Fibroblast of skin of right quadriceps (primary cell): Measurements from ENCODE around the gene LOXL4.

Experiments used
- DNase-seq: peaks from one replicate; pipeline ENCODE4 v3.0.0-alpha.2; 2013

The LOXL4 gene

GRCh38 chr10:98267894-98268693 lies at the start of gene LOXL4:
Gene LOXL4 (minus strand): TSS chr10:98268194. CDS start chr10:98263019, 5,175 bp downstream.
- peak; percentile 42 for DNase-seq

DNA sequence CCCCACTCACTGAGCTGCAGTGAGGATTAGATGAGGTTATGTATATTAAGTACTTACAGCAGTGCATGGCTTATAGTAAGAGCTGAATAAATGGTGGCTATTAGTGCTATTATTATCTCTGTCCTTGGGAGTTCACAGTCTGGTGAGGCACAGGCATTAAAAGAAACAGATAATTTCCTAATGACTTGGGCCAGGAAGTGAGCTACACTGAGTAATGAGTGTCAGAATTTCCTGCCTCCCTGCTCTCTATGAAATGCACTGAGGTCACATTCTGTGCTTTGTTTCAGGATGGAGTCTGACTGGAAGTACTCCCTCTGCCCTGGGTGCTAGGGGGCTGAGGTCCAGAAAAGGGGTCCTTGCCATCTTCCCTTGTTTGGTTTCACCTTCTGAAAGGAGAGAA lies 48.7 kb upstream of the LOXL4 start:
- peak; percentile 71 for DNase-seq

DNA sequence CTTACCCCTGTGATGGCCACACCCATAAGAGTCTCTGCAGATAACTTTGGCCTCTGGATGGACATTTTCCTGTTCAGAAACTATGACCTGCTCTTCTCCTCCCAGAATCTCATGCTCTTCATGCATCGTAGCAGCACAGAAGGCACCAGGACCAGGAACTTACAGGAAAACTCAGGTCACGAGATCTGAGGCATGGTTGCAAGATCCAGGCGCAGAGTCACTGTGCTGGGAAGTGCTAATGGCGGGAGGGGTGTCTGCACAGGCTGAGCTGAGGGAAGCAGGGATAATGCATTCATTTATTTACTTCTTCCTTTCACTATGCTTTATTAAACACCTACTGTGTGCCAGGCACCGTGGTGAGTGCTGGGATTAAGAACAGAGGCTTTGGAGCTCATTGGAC lies 48.2 kb upstream of the LOXL4 start:
- no peak for DNase-seq

DNA sequence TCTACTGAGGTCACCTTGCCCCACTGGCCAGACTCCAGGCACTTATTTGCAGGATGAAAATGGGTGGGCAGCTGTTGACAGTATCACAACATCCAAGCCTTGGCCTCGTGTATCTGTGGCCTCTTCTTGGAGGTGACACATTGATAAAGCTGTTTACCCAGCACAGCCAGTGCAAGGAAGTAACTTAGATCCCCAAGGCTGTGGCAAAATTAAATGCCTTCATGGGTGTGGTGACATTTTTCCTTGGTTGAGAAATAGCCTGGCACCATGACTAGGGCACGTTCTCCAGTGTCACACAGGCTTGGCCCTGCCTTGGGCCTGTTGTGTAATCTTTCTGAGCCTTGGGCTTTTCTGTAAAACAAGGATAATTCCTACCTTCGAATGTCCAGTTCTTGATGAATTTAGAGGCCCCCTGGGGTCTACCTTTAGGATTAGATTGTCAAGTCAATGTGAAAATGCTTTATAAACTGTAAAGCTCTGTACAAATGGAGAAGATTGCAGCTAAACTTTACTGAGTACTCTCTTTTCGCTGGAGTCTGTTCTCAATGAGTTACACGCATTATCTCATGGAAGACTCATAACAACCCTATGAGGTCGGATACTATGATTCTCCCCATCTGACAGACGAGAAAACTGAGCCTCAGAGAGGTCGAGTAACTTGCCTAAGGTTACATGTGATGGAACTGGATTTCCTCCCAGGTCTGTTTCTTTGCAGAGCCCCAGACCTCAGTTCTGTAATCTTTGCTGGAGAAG lies 46.7 kb upstream of the LOXL4 start:
- DNase-seq: no peak

DNA sequence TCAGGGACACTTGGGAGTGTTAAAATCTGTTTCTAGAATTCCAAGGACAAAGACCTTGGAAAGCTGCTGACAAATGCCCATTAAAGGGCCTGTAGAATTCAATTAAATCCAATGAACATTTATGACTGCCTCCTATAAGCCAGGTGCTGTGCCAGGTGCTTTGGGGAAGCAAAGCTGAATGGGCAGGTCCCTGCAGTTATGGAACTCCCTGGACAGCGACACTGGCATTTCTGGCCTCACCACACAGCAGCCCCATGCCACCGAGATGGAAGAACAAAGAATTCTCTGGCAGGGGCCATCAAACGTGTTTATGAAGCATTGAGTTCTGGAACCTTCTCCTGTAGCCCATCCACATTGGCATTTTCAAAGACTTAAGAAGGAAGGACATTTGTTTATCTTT lies 45.6 kb upstream of the LOXL4 start:
- no peak for DNase-seq

- DNase-seq: peak; percentile 55
Measured at GRCh38 chr10:98312822-98313221, 44.8 kb upstream of the LOXL4 start.

DNA sequence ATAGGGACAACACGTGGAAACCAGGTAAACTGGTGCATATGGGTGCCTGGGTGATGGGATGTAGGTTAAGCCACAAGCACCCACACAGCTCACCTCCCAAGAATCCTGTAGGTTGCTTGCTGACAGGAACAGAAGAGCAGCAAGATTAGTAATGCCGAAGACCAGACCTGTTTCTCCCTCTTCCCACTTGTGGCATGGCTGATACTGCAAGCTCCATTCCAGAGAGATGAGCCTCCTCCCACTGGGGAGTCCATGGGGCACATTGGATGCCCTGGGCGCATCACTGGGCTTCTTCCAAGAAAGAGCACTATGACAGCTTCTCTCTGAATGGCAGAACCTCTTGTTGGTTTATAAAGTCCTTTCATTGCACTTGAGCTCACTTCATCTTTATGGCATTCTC lies 44.4 kb upstream of the LOXL4 start:
- DNase-seq: no peak

DNA sequence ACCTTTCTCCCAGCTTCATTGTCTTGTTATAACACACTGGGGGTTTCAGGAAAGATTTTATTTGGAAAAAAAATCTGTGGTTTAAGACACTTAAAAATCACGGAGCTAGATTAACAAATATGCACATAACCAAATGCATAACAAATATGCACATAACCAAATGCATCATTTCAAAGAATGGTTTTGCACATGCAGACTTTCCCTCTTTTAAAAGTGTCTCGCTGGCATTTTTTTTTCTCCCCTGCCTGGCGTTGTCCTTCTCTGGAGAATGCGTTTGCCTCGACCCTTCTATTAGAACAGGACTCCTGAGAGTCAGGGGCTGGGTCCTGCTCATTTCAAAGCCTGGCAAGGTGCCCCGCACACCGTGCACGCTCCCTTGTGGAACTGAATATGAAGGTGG lies 42.7 kb upstream of the LOXL4 start:
- DNase-seq: no peak

DNA sequence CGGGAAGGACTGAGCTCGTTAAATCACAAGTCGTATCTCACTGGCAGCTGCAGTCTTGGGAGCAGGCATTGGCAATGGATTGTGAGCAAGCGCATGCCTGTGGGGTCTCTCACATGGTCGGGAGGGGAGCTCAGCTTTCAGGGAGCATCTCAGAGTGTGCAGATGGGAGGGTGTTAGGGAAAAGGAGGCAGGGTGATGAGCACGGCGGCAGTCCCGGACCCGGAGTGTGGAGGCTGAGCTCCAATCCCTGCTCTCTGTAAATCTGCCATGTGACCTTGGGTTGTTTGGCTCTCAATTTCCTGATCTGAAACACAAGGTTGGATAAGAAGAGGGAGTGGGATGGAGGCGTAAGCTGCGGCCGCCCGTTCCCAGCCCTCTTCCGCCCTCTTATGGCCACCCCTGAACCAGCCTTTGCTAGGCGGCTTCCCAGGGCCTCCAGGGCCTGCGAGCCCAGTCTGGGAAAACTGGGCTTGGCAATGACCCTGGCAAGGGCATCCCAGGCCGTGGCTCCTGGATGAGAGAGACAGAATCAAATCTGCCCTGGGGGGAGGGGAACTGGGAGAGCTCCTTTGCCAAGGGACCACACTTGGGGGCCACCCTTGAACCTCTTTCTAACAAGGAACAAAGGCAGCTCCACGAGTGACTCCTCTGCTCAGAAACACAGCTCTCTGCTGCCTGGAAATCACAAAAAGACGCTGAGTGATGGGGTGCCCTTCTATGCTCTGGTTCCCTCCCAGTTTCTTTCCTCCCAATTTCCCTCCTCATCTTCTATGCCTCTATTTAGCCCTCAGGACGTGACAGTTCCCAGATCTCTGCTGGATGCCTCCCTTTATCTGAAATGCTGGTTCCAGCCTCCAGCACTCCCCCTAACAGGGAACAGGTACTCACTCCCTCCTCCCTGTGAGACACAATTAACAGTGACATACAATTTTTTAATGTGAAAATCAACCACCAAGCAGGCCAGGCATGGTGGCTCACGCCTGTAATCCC lies 41.7 kb upstream of the LOXL4 start:
- peak; percentile 86 for DNase-seq

DNA sequence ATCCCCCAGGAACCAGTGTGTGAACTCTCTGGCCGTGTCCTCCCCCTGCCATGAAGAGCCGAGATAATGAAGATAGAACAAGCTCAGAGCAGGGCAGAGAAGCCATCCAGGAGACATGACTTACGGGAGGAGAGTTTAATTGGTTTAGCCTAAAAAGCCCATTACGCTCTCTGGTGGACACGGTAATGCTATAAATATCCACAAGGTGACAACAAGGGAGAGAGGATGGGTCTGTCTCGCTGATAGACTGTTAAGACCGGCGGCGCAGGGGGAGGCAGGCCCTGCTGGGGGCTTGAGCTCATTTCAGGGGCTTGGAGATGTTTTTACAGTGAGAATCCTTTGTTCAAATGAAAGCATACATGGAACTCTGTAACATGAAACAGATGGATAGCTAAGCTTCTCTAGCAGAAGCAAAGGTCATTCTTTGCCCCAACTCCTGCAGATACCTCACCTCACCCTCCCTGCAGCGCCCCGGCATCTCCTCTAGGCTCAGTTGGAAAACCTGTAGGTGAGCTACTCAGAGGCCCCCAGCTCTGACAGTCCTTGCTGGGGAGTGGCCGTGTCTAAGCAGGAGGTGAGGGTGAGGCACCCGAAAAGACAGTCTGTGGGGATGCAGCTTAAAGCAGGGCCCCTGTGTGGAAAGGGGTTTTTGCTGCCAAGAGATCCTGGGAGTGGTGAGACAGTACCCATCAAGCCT lies 40.8 kb upstream of the LOXL4 start:
- DNase-seq: peak; percentile 48

- DNase-seq: peak; percentile 53
Measured at GRCh38 chr10:98307916-98308541, 40.0 kb upstream of the LOXL4 start.

- DNase-seq: no peak
Measured at GRCh38 chr10:98306501-98306900, 38.5 kb upstream of the LOXL4 start.

GRCh38 chr10:98303569-98303968 lies 35.6 kb upstream of the LOXL4 start:
- no peak for DNase-seq

- DNase-seq: no peak
Measured at GRCh38 chr10:98302741-98303365, 34.9 kb upstream of the LOXL4 start.

DNA sequence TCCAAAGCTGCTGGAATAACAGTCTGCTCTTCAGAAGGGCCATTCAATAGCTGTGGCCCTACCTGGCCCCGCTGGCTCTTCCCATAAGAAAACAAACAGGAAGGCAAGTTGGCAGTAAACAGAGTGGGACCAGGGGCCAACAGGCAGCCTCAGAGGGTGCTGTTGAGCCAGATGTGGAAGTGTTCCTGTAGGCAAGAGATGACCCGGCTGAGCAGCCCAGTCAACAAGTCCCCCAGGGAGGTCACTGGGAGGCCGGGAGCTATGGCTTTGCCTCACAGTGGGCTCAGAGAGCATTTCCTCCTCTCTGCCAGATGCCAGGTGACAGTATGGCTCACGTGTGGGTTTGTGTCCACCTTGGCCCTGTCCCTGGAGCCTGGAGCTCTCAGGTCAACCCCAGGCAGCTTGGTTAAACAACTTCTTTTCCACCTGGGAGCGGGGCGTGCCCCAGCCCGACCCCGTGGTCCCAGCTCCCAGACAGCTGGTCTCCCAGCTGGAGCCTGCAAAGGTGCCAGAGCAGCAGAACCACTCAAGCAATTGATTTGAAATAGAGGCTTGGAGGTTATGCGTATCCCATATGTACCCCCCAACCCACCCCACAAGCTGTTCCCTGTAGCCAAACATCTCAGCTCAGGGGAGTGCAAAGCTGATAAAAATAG lies 33.8 kb upstream of the LOXL4 start:
- DNase-seq: no peak

- no peak for DNase-seq
Measured at GRCh38 chr10:98300526-98301229, 32.7 kb upstream of the LOXL4 start.

- no peak for DNase-seq
Measured at GRCh38 chr10:98299341-98299740, 31.3 kb upstream of the LOXL4 start.

DNA sequence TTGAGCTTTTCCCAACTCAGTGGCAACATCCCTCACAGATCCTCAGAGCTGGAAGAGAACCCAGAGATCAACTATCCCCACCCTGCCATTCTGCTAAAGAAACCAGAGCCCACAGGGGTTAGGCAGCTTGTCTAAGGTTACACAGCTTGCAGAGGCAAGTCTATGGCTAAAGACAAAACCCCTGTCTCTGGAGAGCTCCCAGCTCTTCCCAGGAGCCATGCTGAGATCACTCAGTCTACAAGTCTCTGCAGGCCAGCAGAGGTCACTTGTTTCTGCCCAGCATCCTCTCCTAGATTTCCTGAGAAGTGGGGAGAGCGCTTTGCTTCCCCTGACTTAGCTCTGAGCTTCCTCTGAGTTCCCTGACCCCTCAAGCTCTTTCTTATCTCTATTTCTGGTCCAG lies 28.5 kb upstream of the LOXL4 start:
- no peak for DNase-seq

GRCh38 chr10:98295907-98296306 lies 27.9 kb upstream of the LOXL4 start:
- peak; percentile 28 for DNase-seq

- no peak for DNase-seq
Measured at GRCh38 chr10:98295401-98295811, 27.4 kb upstream of the LOXL4 start.
